Subcutaneous adipose tissue (tissue), 4 donors: ENCODE results near the gene SIPA1. TPM values are rescaled to one million over a fixed set of nuclear protein-coding genes. Genes with fewer than 3 reads are reported as not detected.

ENCODE experiments used
- total RNA-seq, 4 donors: library from RNA; depleted of rRNA; stranded (reverse); fragments of >200 nt; gene quantifications; one replicate each; pipeline ENCODE4 v1.1.0, GENCODE V29; 2016
- TF ChIP-seq, protein P1 (sequence below): fragments of 450-650 bp; IDR thresholded peaks from one replicate; pipeline ENCODE4 v1.5.1; 2016; ENCODE audit warnings: low read depth, mild to moderate bottlenecking, control low read depth, antibody characterized with exemption, moderate library complexity

Gene SIPA1
- total RNA-seq, 4 donors from 2014 or later: 19.8 to 42.8 (median 22.9) TPM

DNA sequence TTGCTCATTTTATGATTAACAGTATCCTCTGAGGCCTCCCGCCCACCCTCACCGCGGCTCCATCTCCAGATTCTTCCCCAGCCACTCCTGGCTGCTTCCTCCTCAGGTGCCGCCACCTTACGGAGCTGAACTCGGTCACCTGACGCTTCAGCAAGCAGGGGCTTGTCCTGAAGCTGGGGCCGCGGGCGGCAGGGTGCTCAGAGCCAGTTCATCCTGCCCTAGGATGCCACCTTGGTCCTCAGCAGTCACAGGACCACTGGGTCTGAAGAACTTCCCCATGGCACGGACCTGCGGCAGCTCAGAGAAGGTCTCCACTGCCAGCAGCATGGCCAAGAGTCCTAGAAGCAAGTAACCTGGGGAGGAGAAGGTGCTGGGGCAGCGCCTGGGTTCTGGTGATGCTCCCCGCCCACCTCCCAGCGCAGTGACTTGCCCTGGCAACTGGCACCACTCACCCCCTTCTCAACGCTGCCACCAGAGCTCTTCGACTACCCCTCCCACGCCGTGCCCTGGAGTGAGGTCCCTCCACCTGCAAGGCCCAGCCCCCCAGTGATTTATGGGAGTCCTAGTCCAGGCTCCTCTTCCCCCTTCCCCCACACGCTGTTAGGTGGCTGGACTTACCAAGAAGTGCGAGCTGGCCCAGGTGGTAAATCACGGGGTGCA is 44.9 kb upstream of the SIPA1 start:
- TF ChIP-seq, protein P1, sequence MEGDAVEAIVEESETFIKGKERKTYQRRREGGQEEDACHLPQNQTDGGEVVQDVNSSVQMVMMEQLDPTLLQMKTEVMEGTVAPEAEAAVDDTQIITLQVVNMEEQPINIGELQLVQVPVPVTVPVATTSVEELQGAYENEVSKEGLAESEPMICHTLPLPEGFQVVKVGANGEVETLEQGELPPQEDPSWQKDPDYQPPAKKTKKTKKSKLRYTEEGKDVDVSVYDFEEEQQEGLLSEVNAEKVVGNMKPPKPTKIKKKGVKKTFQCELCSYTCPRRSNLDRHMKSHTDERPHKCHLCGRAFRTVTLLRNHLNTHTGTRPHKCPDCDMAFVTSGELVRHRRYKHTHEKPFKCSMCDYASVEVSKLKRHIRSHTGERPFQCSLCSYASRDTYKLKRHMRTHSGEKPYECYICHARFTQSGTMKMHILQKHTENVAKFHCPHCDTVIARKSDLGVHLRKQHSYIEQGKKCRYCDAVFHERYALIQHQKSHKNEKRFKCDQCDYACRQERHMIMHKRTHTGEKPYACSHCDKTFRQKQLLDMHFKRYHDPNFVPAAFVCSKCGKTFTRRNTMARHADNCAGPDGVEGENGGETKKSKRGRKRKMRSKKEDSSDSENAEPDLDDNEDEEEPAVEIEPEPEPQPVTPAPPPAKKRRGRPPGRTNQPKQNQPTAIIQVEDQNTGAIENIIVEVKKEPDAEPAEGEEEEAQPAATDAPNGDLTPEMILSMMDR: no peak

DNA sequence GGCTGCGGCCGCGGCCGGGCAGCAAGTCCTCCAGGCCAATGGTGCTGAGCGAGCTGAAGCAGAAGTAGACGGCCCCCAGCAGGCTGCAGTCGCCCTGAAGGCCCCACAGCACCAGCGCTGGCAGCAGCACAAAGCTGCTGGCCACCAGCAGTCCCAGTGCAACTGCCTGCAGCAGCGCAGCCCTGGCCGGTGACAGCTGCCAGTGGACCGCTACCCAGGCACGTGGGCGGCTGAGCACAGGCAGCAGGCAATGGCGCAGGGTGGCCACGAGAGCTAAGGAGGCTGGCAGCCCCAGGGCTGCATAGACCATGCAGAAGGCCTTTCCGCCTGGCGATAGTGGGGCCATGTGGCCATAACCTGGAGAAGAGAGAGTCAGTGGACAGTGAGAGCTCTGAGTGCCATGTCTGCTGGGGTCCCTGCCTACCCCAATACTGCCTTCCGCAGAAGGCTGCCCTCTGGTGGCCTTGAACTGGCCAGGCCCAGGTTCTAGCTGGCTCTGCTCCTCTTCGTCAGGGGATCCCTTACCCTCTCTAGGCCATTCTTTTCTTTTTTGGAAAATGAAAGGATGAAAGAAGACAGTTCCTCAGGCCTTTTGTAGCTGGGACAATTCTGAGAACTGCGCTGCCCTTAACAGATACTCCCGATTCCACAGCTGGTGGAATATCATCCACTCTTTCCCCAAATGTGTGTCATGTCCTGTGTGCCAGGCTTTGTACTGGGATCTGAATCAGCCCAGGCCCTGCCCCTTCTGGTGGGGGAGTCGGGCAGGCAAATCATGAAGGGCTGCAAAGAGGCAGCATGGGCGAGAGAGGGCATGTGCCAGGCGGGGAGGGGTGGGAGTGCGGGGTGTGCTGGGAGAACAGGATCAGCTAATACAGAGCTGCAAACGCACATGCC is 44.1 kb upstream of the SIPA1 start:
- TF ChIP-seq, protein P1: no peak

GRCh38 chr11:65595131-65595530 is 42.8 kb upstream of the SIPA1 start:
- TF ChIP-seq, protein P1: no peak

- TF ChIP-seq, protein P1: no peak
Observed at GRCh38 chr11:65595543-65596281, 42.2 kb upstream of the SIPA1 start, which contains the start of gene KCNK7. Gene KCNK7, minus strand, starts transcription at chr11:65595800. Its CDS starts 28 bp downstream, at chr11:65595772.

DNA sequence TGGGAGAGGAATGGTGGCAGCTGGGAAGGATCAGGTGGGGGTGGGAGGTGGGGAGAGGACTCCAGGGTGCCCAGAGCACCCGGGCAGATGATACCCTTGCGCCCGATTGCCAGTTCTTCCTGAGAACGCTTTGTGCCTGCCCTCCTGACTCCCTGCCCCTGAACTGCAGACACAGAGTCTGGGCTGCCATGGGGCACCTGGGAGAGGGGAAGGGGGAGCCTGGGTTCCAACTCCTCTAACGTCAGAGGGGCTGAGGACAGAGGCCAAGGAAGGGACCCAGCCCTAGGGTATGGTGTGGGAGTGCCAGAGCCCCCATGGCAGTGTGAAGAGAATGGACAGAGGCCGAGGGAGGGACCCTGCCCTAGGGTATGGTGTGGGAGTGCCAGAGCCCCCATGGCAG is 41.4 kb upstream of the SIPA1 start:
- TF ChIP-seq, protein P1: no peak

- TF ChIP-seq, protein P1: no peak
Observed at GRCh38 chr11:65598258-65598699, 39.6 kb upstream of the SIPA1 start.
